ENCODE measurements around the gene PPP1R14B.

DNA sequence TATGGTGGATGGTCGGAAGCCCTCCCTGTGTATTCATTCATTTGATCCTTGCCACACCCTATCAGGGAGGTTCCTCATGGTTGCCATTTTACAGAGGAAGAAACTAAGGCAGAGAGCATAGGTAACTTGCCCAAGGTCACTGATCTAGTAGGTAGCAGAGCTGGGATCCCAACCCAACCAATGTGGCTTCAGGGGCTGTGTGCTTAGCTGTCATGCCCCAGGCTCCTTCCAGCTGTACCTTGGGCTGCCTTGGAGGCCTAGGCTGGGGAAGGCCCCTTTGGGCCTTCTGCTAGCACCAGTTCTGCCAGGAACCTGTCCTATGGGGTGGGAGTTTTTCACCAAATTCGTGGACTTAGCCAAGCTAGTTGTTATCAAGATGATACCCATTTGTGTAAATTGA is 29.1 kb upstream of the PPP1R14B start:
- TF ChIP-seq POLR2A (IDR thresholded peaks at IDR 0.05; ENCODE audit: extremely low read depth, insufficient read length), result no peak
- TF ChIP-seq, protein P1, sequence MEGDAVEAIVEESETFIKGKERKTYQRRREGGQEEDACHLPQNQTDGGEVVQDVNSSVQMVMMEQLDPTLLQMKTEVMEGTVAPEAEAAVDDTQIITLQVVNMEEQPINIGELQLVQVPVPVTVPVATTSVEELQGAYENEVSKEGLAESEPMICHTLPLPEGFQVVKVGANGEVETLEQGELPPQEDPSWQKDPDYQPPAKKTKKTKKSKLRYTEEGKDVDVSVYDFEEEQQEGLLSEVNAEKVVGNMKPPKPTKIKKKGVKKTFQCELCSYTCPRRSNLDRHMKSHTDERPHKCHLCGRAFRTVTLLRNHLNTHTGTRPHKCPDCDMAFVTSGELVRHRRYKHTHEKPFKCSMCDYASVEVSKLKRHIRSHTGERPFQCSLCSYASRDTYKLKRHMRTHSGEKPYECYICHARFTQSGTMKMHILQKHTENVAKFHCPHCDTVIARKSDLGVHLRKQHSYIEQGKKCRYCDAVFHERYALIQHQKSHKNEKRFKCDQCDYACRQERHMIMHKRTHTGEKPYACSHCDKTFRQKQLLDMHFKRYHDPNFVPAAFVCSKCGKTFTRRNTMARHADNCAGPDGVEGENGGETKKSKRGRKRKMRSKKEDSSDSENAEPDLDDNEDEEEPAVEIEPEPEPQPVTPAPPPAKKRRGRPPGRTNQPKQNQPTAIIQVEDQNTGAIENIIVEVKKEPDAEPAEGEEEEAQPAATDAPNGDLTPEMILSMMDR (IDR thresholded peaks at IDR 0.05; ENCODE audit: low read depth, low read length), result no peak
- TF ChIP-seq, protein P2, sequence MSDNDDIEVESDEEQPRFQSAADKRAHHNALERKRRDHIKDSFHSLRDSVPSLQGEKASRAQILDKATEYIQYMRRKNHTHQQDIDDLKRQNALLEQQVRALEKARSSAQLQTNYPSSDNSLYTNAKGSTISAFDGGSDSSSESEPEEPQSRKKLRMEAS (IDR thresholded peaks at IDR 0.05; ENCODE audit: low read depth, low read length), result no peak

Measured in NB4 (cell line).